HFFc6 (cell line): ENCODE measurements around the gene PLD1. TPM values are rescaled to one million over a fixed set of nuclear protein-coding genes. Genes with fewer than 3 reads are reported as not detected.

Experiments
- DNase-seq: peaks from one replicate; pipeline ENCODE4 v3.0.0-alpha.2; 2018
- H3K27ac Mint-ChIP-seq: 2 replicates; pipeline ENCODE4 v1.8.0; 2020; ENCODE audit warnings: mild to moderate bottlenecking, mixed read lengths
- H3K27me3 Mint-ChIP-seq: 2 replicates; pipeline ENCODE4 v1.8.0; 2021; ENCODE audit warnings: mild to moderate bottlenecking, moderate library complexity, mixed read lengths; ENCODE audit not compliant: insufficient read depth
- H3K36me3 Mint-ChIP-seq: 2 replicates; pipeline ENCODE4 v1.8.0; 2021; ENCODE audit warnings: low read depth, mixed read lengths
- H3K4me1 Mint-ChIP-seq: 2 replicates; pipeline ENCODE4 v1.8.0; 2020; ENCODE audit warnings: low read depth, mixed read lengths
- H3K4me3 Mint-ChIP-seq: 2 replicates; pipeline ENCODE4 v1.8.0; 2020; ENCODE audit warnings: mild to moderate bottlenecking, moderate library complexity, mixed read lengths
- H3K9me3 Mint-ChIP-seq: 2 replicates; pipeline ENCODE4 v1.8.0; 2020; ENCODE audit warnings: mild to moderate bottlenecking, mixed read lengths
- CTCF ChIP-seq: fragments of 200-600 bp; sonication (generic); IDR thresholded peaks from 2 replicates; pipeline ENCODE4 v1.5.0; 2021; ENCODE audit warnings: antibody characterized with exemption, mild to moderate bottlenecking
- total RNA-seq, 6 experiments: library from RNA; stranded (reverse); fragmentation: NEBNext Ultra II Directional; extraction: Animal tissue kit (Norgen Biotek cat#: 25700); gene quantifications; 2 replicates in 1 of 6; 3 replicates in 5 of 6; pipeline ENCODE4 v1.2.3, GENCODE V29; 2021

The PLD1 gene
- total RNA-seq, 6 experiments from 2014 or later: 4.1 to 6.0 (median 5.3) TPM

GRCh38 chr3:171557173-171557572, 253.1 kb downstream of the PLD1 start:
- Mint-ChIP-seq H3K4me3 (no peak overlapping the region), H3K4me1 (no peaks in the 10 kb centered on the region), H3K27ac (no peak overlapping the region), H3K9me3 (no peaks in the 10 kb centered on the region), H3K27me3 (peaks cover 5% of the 10 kb centered on the region; the same call in 1 of the 2 replicates), H3K36me3 (no peaks in the 10 kb centered on the region)
- no peak for TF ChIP-seq CTCF
- no peak for DNase-seq

- Mint-ChIP-seq H3K9me3 (no peaks in the 10 kb centered on the region), H3K27me3 (peaks cover 4% of the 10 kb centered on the region; the same call in 1 of the 2 replicates), H3K4me1 (no peaks in the 10 kb centered on the region), H3K27ac (no peak overlapping the region), H3K4me3 (no peak overlapping the region), H3K36me3 (no peaks in the 10 kb centered on the region)
- DNase-seq: no peak
- TF ChIP-seq CTCF: no peak
These were observed 253.6 kb downstream of the PLD1 start for GRCh38 chr3:171556574-171557145.

DNA sequence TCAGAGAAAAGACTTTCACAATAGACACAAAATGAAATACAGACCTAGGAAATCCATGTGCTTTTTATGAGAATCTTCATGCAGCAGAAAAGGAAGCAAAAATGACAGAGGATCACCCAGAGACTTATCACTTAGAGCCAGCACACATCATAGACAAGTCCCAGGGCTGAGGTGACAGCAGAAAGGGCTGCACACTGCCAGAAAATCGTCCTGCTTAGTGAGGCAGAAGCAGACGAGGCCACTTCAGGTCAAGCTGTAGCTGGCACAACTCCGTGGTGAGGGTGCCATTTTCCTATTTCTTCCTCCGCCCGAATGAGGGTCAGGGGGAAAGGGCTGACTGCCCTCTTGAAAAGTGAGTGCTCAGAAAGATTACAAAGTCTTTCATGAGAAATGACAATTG, 254.1 kb downstream of the PLD1 start:
- no peak for DNase-seq
- Mint-ChIP-seq H3K9me3 (no peaks in the 10 kb centered on the region), H3K27me3 (peaks cover 4% of the 10 kb centered on the region; the same call in 1 of the 2 replicates), H3K36me3 (no peaks in the 10 kb centered on the region), H3K4me3 (no peak overlapping the region), H3K4me1 (no peaks in the 10 kb centered on the region), H3K27ac (no peak overlapping the region)
- no peak for TF ChIP-seq CTCF

GRCh38 chr3:171553086-171553485, 257.2 kb downstream of the PLD1 start:
- Mint-ChIP-seq H3K4me1 (peaks cover 11% of the 10 kb centered on the region), H3K36me3 (no peaks in the 10 kb centered on the region), H3K9me3 (no peaks in the 10 kb centered on the region), H3K27ac (no peak overlapping the region), H3K4me3 (no peak overlapping the region), H3K27me3 (peaks cover 2% of the 10 kb centered on the region; the same call in 1 of the 2 replicates)
- no peak for TF ChIP-seq CTCF
- no peak for DNase-seq

GRCh38 chr3:171552531-171552930, 257.8 kb downstream of the PLD1 start:
- DNase-seq: no peak
- Mint-ChIP-seq H3K27me3 (peaks cover 2% of the 10 kb centered on the region; the same call in 1 of the 2 replicates), H3K4me1 (peaks cover 11% of the 10 kb centered on the region), H3K9me3 (no peaks in the 10 kb centered on the region), H3K36me3 (no peaks in the 10 kb centered on the region), H3K4me3 (no peak overlapping the region), H3K27ac (no peak overlapping the region)
- no peak for TF ChIP-seq CTCF
